HL-60 (cell line): ENCODE measurements around the gene CNN3.

Experiments
- DNase-seq, 2 experiments: peaks; one replicate each; pipeline ENCODE4 v3.0.0-alpha.2; 2010 to 2020; ENCODE audit warnings: low read depth in 1 of 2, low spot score in 1 of 2
- H3K27ac ChIP-seq: fragments of 250-450 bp; sonication (Bioruptor Pico); replicated peaks from 2 replicates; pipeline ENCODE4 v1.5.1; 2020; ENCODE audit warnings: mild to moderate bottlenecking, moderate library complexity
- H3K27me3 ChIP-seq: fragments of 250-450 bp; sonication (Bioruptor Pico); 2 replicates; pipeline ENCODE4 v1.5.1; 2021; ENCODE audit warnings: mild to moderate bottlenecking, moderate library complexity; ENCODE audit not compliant: insufficient read depth, poor library complexity, severe bottlenecking
- H3K4me3 ChIP-seq: replicated peaks from 2 replicates; pipeline ENCODE4 v1.5.1; 2011; ENCODE audit warnings: mild to moderate bottlenecking, control low read depth, low read length; ENCODE audit not compliant: insufficient read depth
- GABPA ChIP-seq: IDR thresholded peaks from 2 replicates; pipeline ENCODE4 v1.6.1; 2012; ENCODE audit warnings: low read depth
- POLR2AphosphoS5 ChIP-seq: IDR thresholded peaks from 2 replicates; pipeline ENCODE4 v1.6.1; 2012; ENCODE audit warnings: low read depth
- REST ChIP-seq: IDR thresholded peaks from 2 replicates; pipeline ENCODE4 v1.6.1; 2012; ENCODE audit warnings: low read depth; ENCODE audit not compliant: insufficient replicate concordance
- SPI1 ChIP-seq: IDR thresholded peaks from 2 replicates; pipeline ENCODE4 v1.6.1; 2012; ENCODE audit warnings: low read depth, mild to moderate bottlenecking, borderline replicate concordance
- TF ChIP-seq, protein P1 (sequence below): IDR thresholded peaks from one replicate; pipeline ENCODE4 v1.5.1; 2011; ENCODE audit warnings: low read length, control low read depth, inconsistent platforms; ENCODE audit not compliant: insufficient read depth

The CNN3 gene

DNA sequence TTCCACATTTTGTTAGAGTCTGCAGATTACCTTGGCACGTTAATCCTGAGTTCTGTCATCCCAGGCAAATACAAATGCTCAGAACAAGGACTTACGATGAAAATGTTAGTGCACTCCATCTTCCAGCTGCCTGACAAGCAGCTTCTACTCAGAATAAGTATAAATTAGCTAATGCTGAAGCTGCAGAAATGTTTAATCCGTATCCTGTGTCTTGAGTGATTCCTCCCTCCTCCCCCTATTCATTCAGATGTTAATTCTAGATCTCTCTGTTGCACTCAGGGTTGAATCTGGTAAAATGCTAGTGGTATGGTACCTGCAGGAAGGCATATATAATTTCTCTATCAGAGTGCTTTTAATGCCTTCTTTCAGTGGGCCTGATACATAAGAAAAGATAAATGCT, 39.8 kb downstream of the CNN3 start:
- H3K4me3 ChIP-seq: no peak overlapping the region
- no peak for TF ChIP-seq SPI1
- no peak for TF ChIP-seq REST
- TF ChIP-seq, protein P1, sequence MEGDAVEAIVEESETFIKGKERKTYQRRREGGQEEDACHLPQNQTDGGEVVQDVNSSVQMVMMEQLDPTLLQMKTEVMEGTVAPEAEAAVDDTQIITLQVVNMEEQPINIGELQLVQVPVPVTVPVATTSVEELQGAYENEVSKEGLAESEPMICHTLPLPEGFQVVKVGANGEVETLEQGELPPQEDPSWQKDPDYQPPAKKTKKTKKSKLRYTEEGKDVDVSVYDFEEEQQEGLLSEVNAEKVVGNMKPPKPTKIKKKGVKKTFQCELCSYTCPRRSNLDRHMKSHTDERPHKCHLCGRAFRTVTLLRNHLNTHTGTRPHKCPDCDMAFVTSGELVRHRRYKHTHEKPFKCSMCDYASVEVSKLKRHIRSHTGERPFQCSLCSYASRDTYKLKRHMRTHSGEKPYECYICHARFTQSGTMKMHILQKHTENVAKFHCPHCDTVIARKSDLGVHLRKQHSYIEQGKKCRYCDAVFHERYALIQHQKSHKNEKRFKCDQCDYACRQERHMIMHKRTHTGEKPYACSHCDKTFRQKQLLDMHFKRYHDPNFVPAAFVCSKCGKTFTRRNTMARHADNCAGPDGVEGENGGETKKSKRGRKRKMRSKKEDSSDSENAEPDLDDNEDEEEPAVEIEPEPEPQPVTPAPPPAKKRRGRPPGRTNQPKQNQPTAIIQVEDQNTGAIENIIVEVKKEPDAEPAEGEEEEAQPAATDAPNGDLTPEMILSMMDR: no peak
- no peak for TF ChIP-seq POLR2AphosphoS5
- no peak for TF ChIP-seq GABPA
- no peak overlapping the region for H3K27ac ChIP-seq
- H3K27me3 ChIP-seq: no peaks in the 10 kb centered on the region
- DNase-seq: no peak

GRCh38 chr1:94886361-94886760, 40.5 kb downstream of the CNN3 start:
- no peak for TF ChIP-seq POLR2AphosphoS5
- H3K4me3 ChIP-seq: no peak overlapping the region
- H3K27ac ChIP-seq: no peak overlapping the region
- no peaks in the 10 kb centered on the region for H3K27me3 ChIP-seq
- no peak for DNase-seq

- no peak overlapping the region for H3K27ac ChIP-seq
- no peak overlapping the region for H3K4me3 ChIP-seq
- TF ChIP-seq SPI1 (no peak), REST (no peak), GABPA (no peak), POLR2AphosphoS5 (no peak)
- TF ChIP-seq, protein P1: no peak
- DNase-seq: no peak
- H3K27me3 ChIP-seq: no peaks in the 10 kb centered on the region
These were observed 42.4 kb downstream of the CNN3 start for GRCh38 chr1:94884507-94884906.

DNA sequence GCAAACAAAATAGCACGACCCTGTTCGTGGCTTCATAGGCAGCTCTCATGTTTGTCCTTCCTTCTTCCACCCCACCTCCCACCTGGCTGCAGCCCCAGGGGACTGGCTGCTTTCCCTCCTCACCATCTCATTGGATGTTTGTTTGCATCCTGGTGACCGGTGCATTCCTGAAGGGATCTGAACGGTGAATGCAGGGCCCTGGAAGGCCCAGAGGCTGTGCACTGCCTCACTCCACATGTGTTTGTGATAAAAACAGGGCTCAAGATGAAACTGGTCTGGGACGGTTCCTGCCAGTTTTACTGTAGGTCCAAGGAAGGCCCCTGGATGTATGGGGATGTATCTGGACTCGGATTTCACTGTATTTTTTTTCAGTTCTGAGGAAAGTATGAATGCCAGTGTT, 42.8 kb downstream of the CNN3 start:
- TF ChIP-seq, protein P1: no peak
- TF ChIP-seq GABPA (no peak), REST (no peak), SPI1 (no peak), POLR2AphosphoS5 (no peak)
- Histone ChIP-seq H3K27me3 (no peaks in the 10 kb centered on the region), H3K27ac (no peak overlapping the region), H3K4me3 (no peak overlapping the region)
- DNase-seq: no peak
